GM18870 (cell line): Measurements from ENCODE around the gene SLC6A3.

ENCODE experiments used
- ATAC-seq: cut with Tn5 transposase; IDR thresholded peaks from one replicate; pipeline ENCODE4 v1.9.1; 2021; ENCODE audit warnings: moderate library complexity; ENCODE audit not compliant: unreplicated experiment

Gene SLC6A3

DNA sequence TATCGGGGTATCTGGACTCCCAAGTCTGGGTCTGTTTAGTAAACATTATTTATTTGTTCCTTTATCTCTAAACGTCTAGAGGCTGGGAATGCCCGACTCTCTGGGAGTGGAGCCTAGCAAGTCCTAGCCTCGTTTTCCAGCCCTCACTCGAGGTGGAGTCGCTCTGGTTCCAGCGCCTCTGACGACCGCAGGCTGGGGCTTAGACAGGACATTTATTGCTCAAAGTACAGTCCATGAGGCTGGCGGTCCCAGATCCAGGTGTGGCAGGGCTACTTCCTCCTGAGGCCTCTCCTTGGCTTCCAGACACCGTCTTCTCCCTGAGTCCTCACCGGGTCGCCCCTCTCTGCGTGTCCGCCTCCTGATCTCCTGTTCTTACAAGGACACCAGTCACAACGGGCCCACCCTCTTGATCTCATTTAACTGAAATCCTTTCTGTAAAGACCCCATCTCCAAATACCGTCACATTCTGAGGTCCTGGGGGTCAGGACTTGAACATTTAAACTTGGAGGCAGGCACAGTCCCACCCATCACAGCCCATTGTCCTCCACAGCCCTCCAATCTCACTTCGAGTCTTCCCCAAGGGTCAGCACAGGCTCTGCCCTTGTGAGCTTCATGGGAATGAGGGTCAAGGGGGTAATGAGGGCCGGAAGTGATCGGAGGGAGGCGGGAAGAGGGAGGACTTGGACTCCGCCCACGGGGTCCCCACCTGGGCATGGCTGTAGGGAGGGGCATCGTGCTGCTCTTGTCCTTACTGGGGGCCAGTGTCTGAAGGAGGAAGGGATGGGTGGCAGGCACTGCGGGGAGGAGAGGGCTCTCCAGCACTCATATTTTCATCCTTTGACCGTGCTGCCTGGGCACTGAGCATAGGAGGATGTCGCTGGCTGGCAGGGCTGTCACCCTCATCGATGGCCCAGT is 88.1 kb downstream of the SLC6A3 start:
- no peak for ATAC-seq

DNA sequence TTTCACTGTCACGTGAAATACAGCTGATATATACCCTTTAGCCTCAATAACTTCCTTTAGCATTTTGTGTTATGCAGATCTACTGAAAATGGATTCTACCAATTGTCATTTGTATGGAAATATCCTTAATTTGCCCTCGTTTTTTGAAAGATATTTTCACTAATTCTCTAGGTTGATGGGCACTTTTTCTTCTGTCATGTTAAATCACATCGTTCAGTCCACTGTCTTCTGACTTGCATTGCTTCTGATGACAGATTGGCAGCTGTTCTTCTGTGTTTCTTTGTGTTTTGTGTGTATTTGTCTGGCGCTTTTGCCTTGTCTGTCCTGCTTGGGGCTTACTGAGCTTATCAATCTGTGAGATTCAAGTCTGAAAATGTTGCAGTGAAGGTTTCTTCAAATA is 90.7 kb downstream of the SLC6A3 start:
- ATAC-seq, result no peak

DNA sequence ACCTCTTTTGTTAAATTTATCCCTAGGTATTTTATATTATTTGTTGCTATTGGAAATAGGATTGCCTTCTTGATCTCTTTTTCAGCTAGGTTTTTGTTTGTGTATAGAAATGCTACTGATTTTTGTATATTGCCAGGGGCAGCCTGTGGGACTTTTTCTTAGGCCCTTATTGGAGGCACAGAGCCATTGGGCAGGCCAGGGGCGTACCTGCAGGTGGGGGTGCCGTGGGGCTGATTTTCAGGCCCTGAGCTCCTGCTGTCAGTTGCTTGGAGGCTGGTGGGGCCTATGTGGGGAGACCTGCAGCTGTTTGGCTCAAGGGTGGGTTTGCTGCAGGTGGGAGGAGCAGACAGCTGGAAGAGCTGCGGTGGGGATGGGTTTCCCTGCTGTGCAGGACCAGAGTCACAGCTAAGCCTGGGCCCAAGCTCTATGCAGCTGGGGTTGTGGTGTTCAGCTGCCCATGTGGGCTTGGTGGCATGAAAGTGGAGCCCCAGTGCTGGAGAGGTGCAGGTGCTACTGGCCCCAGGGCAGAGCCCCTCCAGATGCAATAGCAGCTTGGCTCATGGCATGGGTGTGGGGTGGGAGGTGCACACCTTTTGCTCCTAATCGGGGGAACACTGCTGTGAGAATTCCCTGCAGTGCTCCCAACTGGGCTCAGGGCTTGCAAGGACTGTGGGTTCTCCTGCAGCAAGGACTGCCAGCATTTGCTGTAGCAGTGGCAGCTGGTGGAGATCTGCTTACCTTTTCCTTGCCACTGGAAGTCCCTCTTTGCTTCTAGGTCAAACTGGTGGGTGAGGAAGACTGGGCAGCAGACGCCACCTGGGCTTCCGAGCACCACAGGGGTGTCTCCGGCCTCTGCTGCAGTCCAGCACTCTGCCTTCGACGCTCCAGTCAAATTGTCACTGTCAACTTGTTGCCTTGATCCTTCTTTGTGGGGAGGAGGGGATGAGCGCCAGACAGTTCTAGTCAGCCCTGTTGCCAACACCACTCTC is 92.7 kb downstream of the SLC6A3 start:
- no peak for ATAC-seq

DNA sequence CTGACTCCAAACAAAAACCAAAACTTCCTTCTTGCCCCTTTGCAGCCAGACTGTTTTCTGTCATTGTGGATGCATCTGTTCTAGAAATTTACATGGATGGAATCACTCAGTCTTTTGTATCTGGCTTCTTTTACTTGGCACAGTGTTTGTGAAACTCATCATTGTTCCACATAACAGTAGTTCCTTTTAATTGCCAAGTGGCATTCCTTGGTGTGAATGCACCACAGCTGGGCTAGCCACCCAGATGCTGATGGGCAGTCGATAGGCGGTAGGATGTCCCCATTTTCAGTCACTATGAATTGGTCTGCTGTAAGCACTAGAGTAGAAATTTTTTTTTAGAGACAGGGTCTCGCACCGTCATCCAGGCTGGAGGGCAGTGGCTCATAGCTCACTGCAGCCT is 94.1 kb downstream of the SLC6A3 start:
- no peak for ATAC-seq

DNA sequence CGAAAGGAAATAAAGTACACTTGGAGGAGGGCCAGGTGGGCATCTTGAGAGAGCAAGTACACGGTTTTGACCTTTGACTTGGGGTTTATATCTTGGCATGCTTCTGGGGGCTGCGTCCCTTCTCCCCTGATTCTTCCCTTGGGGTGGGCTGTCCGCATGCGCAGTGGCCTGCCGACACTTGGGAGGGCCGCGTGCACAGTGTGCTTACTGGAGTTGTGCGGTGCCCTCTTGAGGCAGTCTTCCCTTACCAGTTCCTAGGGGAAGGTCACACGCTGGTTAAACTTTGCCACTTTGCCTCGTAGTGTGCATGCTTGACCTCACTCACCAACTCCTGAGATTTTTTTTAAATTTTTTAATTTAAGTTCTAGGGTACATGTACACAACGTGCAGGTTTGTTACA is 96.0 kb downstream of the SLC6A3 start:
- no peak for ATAC-seq

DNA sequence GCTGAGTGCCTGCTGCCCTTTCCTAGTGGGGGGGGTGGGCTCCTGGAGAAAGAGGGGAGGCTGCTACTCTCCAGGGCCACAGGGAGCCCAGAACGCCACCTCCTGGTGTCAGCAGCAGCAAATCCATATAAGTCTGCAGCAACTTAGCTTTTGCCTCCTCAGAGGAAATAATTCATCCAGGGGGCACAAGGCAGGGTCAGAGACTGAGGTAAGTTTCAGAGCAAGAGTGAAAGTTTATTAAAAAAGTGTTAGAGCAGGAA is 96.3 kb downstream of the SLC6A3 start:
- no peak for ATAC-seq

DNA sequence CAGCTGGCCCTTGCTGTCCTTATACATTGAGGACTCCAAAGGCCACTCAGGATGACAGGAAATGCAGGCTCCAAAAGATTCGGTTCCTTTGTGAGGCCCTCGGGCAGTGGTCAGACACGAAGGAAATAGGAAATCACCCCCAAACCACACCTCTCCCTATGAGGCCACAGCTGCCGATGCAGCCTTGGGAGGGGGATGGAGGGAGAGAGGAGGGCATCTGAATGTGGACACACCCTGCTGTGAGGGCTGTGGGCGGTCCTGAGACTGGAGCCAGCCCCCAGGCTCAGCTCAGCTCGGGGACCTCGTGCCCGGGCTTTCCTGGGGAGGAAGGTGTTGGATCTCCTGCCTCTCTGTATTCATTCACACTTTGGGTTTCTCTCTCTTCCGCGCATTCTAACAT is 97.7 kb downstream of the SLC6A3 start:
- ATAC-seq, result no peak

DNA sequence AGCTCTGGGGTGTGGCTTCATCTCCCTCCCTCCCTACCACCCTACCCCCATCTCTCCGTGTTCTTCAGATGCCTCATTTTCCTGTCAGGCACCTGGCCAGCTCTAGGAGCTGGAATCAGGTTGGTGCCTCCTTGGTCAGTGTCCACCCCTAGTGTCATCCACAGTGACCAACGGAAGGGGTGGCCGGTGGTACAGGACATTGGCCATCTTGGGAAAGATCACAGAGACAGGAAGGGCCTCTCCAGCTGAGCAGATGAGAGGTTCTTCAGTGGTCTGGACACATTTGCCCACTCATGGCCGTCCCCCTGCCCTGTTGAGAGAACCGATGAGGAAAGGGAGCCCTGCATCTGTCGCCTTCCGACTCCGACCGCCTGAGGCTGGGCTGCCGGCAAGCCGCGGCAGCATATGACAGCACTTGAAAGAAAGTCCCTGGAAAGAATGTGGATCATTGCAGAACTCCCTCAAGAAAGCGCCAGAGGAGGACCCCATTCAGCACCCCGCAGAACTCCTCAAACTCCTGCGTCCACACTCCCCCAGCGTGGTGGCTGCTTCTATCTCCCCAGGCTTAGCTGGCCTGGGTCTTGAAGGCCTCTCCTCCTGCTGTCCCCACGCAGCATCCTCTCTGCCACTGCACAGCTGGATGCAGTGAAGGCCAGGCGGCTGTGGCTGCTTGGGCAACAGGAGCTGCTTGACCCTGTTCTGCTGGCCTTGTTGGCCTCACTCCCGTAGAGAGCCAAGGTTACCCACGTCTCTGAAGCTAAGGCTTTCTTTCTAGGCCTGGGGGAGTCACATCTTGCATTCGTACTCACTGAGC is 98.4 kb downstream of the SLC6A3 start:
- ATAC-seq, result no peak

DNA sequence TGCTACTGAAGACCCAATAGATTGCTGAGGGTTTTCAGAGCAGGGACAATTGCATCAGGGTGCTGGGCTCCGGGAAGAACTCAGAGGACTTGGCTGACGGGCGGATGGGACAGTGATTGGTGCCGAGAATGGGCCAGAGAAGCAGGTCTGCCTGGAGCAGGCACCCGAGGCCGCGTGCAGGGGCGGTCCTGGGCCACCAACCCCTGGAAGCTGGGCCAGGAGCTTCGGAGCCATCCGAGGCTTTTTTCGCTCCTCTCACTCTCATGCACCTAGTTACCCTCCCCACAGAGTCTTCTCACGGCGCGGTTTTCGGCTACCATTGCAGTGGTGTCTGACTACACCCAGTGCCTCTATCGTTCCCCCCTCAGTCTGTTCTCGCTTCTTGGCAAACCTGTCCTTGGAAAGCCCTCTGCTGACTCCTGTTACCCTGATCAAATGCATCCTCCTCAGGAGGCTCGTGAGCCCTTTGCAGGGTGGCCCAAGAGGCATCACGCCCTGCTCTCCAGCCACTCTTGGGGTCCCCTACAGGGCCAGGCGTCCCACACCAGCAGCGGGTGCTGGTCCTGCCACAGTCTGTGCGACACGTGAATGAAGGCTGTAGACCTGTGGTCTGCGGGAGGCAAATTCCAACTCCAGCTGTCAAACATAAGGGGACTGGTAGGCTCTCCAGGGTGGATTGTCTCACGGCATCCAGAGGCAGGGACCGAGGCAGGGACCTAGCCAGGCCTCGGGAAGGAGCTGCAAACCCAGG is 99.2 kb downstream of the SLC6A3 start:
- ATAC-seq, result no peak

DNA sequence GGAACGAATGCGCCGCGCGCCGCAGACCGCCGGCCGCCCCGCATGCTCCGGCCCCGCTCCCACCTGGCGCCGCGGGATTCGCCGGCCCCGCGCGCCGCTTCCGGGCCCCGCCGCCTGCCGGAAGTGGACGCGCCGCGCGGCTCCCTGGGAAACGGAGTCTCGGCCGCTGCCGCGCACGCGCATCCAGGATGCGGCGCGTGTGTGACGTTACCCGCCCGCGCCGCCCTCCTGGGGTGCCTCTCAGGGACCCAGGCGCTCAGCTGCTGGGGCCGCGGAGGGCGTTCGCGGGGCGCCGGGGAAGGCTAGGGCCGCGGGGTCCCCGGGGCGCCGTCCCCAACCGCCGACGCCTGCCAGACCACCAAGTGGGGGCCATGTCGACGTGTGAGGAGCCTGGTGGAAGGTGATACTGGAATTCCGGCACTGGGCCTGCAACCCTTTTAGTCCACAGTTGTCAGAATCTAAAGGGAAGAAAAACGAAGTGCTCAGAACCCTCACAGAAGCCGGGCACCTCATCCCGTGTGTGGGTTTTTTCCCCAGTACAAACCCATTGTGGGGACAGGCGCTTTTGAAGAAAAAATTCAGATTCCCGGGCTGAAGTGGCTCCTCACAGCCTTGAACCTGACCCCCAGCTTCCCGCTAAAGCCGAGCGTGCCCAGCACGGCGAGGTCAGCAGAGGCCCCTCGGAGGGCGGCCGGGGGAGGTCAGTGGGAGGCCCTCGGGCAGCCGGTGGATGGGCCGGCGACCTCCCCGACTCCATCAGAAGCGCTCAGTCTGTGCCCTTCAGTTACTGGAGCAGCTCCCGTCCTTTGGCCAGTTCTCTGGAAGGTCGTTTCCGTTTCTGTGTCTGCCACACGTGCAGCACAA is 100.0 kb downstream of the SLC6A3 start, which contains the start of gene CLPTM1L:
Gene CLPTM1L (minus strand): TSS at position 125 of the 864 bp plus-strand sequence. CDS start 258 bp downstream, outside the sequence.
- ATAC-seq, result no peak

DNA sequence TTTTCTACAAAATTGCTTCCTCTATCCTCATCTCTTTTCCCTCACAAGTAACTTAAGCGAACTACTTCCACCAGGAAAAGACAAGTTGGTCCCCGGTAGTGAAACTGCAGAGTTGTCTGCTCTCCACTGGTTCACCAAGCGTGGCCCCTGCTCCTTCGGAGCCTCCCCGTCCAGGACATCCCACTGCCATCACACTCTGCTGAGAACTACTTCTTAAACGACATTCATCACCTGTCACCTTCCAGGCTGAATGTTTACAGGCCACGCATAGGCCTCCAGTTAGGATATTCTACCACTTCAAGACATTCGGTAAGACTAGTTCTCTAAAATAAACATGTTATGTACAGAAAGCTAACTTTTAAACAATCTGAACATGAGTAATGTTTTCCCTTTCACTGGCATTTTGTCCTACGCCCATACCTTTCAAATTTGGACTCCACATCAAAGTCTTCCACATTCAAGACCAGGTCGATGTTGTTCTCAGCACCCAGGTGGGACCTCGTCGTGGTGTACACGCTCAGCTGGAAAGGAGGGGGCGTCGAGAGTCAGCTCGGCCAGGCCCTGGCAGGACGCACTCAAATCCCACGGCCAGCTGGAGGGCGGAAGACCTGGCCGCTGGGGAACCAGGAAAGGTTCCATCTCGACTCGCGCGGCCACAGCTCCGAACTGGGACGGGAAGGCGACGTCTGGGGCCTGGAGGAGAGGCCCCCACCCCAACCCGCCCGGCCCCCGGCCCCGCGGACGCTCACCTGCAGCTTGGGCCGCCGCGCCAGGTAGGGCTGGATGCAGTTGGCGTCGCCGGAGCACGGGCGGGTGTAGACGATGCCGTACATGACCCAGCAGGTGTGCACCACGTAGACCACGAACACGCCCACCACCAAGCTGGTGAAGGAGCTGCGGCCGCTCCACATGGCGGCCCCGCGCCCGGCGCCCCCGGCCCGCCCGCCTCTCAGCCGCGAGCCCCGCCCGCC is 101.0 kb downstream of the SLC6A3 start:
- ATAC-seq, result no peak

DNA sequence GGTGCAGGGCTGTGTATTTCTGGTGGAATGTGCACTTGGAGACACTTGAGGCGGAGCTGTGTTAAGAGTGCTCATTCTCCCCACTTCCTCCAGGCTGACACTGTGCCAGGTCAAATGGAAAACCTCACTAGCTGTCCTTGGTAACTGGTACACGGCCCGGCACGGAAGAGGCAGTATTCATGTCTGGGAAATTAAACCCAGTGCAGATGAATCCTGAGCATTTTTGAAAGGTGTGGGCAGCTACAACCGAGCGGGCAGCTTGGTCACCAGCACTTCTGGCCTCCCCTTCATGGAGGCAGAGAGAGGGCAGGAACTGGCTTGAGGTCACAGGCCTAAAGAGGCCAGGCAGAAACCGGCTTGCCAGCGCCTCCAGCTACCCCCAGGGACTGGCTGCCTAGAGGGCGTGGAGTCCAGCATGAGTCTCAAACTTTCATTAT is 101.9 kb downstream of the SLC6A3 start:
- ATAC-seq, result no peak
